Measurements from ENCODE around the gene FEM1B. TPM values are rescaled to one million over a fixed set of nuclear protein-coding genes. Genes with fewer than 3 reads are reported as not detected.

The FEM1B gene
- polyA plus RNA-seq, 2 of the 4 experiments (the other 2 are of a cell fraction): 19.5 to 59.1 TPM

DNA sequence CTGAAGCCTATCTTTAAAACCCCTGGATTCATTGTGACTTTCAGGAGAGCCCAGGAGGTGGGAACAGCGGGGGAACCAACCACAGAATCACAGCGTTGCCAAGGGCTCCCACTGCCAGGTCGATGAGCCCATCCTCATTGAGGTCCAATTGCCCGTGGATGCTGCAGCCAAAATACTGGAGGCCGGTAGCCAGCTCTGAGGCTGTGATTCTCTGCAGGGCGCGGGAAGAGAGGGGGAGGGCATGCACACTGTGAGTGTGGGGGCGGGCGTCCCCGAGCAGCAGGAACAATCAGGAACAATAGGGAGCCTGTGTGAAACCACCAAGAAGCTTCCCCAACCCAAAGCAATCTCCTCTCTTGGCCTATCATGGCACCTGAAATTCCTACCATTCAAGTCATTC lies 53.4 kb downstream of the FEM1B start:
- POLR2A ChIA-PET: interaction anchor here (0.6 kb wide), 1 partner anchor 23 kb away, joined by 3 read pairs; no protein-coding TSS in a partner anchor
- Histone ChIP-seq H3K9me3 (no peaks in the 10 kb centered on the region), H3K4me2 (no peak overlapping the region), H3K4me3 (no peak overlapping the region), H3K27ac (no peak overlapping the region), H3K4me1 (peaks cover 21% of the 10 kb centered on the region)
- TF ChIP-seq TFCP2L1 (CRISPR knock-in tag; IDR thresholded peaks at IDR 0.05): no peak
- no peak for TF ChIP-seq ELK1 (IDR thresholded peaks at IDR 0.05; ENCODE audit: low read depth, low read length)
- CTCF ChIA-PET: interaction anchor here (1.5 kb wide), 1 partner anchor 14 kb away, joined by 4 read pairs; no protein-coding TSS in a partner anchor
- DNase-seq (ENCODE audit: low read depth in 1 of 2, low spot score in 1 of 2) (no peak), ATAC-seq (no peak), FAIRE-seq (no peak)
- WGBS (ENCODE audit: missing lambda C conversion rate): 79% methylated on average over 10 of the region's 10 CpGs

DNA sequence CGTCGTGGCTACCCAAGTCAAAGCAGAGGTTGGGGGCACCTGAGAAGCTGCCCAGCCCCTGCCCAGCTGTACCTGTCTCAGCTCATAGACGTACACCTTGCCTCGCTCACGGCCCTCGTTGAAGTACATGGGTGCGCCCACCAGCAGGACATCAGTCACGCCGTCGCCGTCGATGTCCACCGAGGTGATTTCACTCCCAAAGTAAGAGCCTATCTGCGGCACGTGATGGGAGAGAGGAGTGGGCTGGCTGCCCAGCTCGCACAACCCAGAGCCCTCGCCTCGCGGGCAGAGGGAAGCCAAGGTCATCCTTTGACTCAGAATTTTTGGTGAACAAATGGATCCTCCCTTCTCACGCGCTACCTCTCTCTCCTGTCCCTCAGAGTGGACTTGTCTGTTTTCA lies 54.7 kb downstream of the FEM1B start:
- DNase-seq (ENCODE audit: low read depth in 1 of 2, low spot score in 1 of 2): no peak
- TF ChIP-seq, protein P1, sequence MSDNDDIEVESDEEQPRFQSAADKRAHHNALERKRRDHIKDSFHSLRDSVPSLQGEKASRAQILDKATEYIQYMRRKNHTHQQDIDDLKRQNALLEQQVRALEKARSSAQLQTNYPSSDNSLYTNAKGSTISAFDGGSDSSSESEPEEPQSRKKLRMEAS (IDR thresholded peaks at IDR 0.05): no peak
- TF ChIP-seq POLR2A (IDR thresholded peaks at IDR 0.05; ENCODE audit: low read length) (no peak), HOXB13 (CRISPR knock-in tag; IDR thresholded peaks at IDR 0.05; ENCODE audit: low read depth) (no peak), MAZ (IDR thresholded peaks at IDR 0.05; ENCODE audit: borderline replicate concordance, low read depth, low read length) (no peak), KDM1A (IDR thresholded peaks at IDR 0.05; ENCODE audit: low read depth) (no peak), CEBPB (IDR thresholded peaks at IDR 0.05) (no peak), TFCP2L1 (CRISPR knock-in tag; IDR thresholded peaks at IDR 0.05) (no peak), CHD4 (IDR thresholded peaks at IDR 0.05; ENCODE audit: borderline replicate concordance) (no peak), EHF (CRISPR knock-in tag; IDR thresholded peaks at IDR 0.05) (no peak), ZC3H11A (IDR thresholded peaks at IDR 0.05) (no peak), MYC (IDR thresholded peaks at IDR 0.05; ENCODE audit: borderline replicate concordance, low read length) (no peak), ZFP36 (IDR thresholded peaks at IDR 0.05; ENCODE audit: borderline replicate concordance, partially characterized antibody) (no peak), CHD2 (IDR thresholded peaks at IDR 0.05; ENCODE audit: low read length, partially characterized antibody) (no peak), RAD21 (conservative IDR thresholded peaks at IDR 0.05 in 1 of 2, IDR thresholded peaks at IDR 0.05 in 1 of 2) (no peak), HMGXB4 (CRISPR knock-in tag; IDR thresholded peaks at IDR 0.05; ENCODE audit: borderline replicate concordance) (no peak), MAFK (IDR thresholded peaks at IDR 0.05; ENCODE audit: partially characterized antibody) (no peak), SMC3 (IDR thresholded peaks at IDR 0.05) (no peak), HEYL (CRISPR knock-in tag; IDR thresholded peaks at IDR 0.05) (no peak)
- TF ChIP-seq, protein P2, sequence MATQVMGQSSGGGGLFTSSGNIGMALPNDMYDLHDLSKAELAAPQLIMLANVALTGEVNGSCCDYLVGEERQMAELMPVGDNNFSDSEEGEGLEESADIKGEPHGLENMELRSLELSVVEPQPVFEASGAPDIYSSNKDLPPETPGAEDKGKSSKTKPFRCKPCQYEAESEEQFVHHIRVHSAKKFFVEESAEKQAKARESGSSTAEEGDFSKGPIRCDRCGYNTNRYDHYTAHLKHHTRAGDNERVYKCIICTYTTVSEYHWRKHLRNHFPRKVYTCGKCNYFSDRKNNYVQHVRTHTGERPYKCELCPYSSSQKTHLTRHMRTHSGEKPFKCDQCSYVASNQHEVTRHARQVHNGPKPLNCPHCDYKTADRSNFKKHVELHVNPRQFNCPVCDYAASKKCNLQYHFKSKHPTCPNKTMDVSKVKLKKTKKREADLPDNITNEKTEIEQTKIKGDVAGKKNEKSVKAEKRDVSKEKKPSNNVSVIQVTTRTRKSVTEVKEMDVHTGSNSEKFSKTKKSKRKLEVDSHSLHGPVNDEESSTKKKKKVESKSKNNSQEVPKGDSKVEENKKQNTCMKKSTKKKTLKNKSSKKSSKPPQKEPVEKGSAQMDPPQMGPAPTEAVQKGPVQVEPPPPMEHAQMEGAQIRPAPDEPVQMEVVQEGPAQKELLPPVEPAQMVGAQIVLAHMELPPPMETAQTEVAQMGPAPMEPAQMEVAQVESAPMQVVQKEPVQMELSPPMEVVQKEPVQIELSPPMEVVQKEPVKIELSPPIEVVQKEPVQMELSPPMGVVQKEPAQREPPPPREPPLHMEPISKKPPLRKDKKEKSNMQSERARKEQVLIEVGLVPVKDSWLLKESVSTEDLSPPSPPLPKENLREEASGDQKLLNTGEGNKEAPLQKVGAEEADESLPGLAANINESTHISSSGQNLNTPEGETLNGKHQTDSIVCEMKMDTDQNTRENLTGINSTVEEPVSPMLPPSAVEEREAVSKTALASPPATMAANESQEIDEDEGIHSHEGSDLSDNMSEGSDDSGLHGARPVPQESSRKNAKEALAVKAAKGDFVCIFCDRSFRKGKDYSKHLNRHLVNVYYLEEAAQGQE (IDR thresholded peaks at IDR 0.05): no peak
- 89% methylated on average over 21 of the region's 21 CpGs for WGBS (ENCODE audit: missing lambda C conversion rate)
- H3K4me2 ChIP-seq: no peak overlapping the region
- no peak for FAIRE-seq
- no peak for ATAC-seq
- H3K4me3 ChIP-seq: no peak overlapping the region
- H3K9me3 ChIP-seq: no peaks in the 10 kb centered on the region
- no peak overlapping the region for H3K27ac ChIP-seq
- H3K4me1 ChIP-seq: peaks cover 21% of the 10 kb centered on the region
- POLR2A ChIA-PET: no interaction called here
- CTCF ChIA-PET: interaction anchor here (1.5 to 3.0 kb wide), 2 partner anchors 15 to 26 kb away, joined by 4 to 25 read pairs; no protein-coding TSS in a partner anchor
